ENCODE measurements around the gene SCG2. TPM values are rescaled to one million over a fixed set of nuclear protein-coding genes. Genes with fewer than 3 reads are reported as not detected.

Gene SCG2
- total RNA-seq, 1 donor from 2014 or later = 0.61 TPM

DNA sequence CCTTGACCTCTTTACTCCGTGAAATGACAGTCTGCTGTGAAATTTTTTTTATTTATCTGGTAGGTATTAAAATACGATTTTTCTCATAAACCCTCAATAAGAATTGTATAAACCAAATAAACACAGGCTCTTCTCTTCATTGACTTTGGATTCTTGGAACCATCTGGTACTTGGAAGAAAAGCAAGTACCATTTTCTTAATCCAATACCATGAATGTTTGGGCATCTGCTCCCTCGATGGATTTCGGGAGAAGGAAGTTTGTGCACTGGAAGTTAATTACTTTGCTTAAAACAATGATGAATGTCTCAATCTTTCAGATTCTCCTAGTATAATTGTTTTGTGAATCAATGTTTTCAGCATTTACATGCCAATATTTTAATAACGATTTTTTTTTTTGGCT lies 5.3 kb upstream of the SCG2 start:
- no peaks in the 10 kb centered on the region for H3K9me3 ChIP-seq
- intact Hi-C loops (cut with DNase I) = no loop called here
- H3K36me3 ChIP-seq = no peaks in the 10 kb centered on the region
- DNase-seq (no peak), ATAC-seq (no peak)
- no peak overlapping the region for H3K27ac ChIP-seq
- no peak overlapping the region for H3K4me3 ChIP-seq
- H3K27me3 ChIP-seq = no peaks in the 10 kb centered on the region
- no peaks in the 10 kb centered on the region for H3K4me1 ChIP-seq
- TF ChIP-seq, protein P1, sequence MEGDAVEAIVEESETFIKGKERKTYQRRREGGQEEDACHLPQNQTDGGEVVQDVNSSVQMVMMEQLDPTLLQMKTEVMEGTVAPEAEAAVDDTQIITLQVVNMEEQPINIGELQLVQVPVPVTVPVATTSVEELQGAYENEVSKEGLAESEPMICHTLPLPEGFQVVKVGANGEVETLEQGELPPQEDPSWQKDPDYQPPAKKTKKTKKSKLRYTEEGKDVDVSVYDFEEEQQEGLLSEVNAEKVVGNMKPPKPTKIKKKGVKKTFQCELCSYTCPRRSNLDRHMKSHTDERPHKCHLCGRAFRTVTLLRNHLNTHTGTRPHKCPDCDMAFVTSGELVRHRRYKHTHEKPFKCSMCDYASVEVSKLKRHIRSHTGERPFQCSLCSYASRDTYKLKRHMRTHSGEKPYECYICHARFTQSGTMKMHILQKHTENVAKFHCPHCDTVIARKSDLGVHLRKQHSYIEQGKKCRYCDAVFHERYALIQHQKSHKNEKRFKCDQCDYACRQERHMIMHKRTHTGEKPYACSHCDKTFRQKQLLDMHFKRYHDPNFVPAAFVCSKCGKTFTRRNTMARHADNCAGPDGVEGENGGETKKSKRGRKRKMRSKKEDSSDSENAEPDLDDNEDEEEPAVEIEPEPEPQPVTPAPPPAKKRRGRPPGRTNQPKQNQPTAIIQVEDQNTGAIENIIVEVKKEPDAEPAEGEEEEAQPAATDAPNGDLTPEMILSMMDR (IDR thresholded peaks at IDR 0.05) = no peak

DNA sequence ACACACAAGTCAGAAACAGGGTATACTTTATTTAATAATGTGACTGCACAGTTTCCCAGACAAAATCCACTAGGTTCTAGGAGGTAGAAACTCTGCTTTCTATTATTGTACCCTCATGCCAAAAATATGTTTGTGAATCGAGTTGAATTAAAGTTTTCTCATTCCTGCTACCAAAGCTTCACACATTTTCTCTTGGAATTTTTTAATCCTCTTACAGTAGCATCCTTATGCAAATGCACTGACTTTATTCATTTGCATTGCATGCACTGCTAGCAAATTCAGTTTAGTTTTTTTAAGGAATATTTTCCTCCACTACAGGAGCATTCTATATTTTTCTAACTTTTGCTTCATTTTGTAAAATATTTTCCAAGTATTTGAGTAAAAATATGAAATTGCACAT lies 4.8 kb upstream of the SCG2 start:
- ATAC-seq (no peak), DNase-seq (no peak)
- no peak overlapping the region for H3K4me3 ChIP-seq
- H3K27ac ChIP-seq = no peak overlapping the region
- no peaks in the 10 kb centered on the region for H3K27me3 ChIP-seq
- no peaks in the 10 kb centered on the region for H3K9me3 ChIP-seq
- H3K4me1 ChIP-seq = no peaks in the 10 kb centered on the region
- intact Hi-C loops (cut with DNase I) = no loop called here
- TF ChIP-seq, protein P1 (IDR thresholded peaks at IDR 0.05) = no peak
- no peaks in the 10 kb centered on the region for H3K36me3 ChIP-seq

DNA sequence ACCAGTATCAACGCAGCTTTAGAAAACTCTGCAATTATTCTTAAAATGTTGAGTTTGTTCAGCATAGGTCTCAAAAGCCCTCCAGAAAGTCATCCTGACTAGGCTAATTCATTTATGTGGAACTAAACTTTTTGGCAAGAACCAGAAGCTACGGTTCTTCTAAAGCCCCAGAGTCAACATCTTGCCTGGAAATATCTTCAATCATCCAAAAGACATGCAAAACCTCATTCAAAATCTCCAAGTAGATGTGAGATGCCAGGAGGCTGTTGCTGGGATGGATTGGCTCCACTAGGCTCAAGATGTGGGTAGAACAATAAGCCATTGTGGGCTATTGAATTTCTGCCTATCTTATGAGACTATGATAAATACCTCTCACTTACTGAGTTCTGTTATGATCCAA lies 2.1 kb upstream of the SCG2 start:
- TF ChIP-seq, protein P1 (IDR thresholded peaks at IDR 0.05) = no peak
- ATAC-seq (no peak), DNase-seq (no peak)
- Histone ChIP-seq H3K27me3 (no peaks in the 10 kb centered on the region), H3K36me3 (no peaks in the 10 kb centered on the region), H3K4me3 (no peak overlapping the region), H3K27ac (no peak overlapping the region), H3K4me1 (no peaks in the 10 kb centered on the region), H3K9me3 (no peaks in the 10 kb centered on the region)
- intact Hi-C loops (cut with DNase I) = no loop called here

DNA sequence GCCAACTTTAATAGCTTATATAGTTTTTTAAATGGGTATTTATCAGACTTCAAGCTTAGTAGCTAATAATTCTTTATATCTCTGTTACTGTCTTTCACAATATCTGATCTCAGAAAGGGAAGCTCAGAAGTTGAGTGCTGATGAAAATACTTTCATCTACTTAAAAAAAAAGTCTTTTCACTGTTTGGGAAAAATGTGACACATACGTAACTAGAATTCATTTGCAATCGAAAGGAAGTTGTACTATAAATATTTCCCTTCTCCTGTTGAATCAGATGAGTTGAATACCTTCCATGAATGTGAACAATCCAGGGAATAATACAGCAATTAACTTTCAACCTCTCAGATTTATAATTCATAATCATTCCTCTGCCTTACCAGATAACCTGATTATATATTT lies 811 bp upstream of the SCG2 start:
- Histone ChIP-seq H3K27me3 (no peaks in the 10 kb centered on the region), H3K4me3 (no peak overlapping the region), H3K9me3 (no peaks in the 10 kb centered on the region), H3K27ac (no peak overlapping the region), H3K4me1 (no peaks in the 10 kb centered on the region), H3K36me3 (no peaks in the 10 kb centered on the region)
- TF ChIP-seq, protein P1 (IDR thresholded peaks at IDR 0.05) = no peak
- ATAC-seq = no peak
- no peak for DNase-seq
- intact Hi-C loops (cut with DNase I) = no loop called here

DNA sequence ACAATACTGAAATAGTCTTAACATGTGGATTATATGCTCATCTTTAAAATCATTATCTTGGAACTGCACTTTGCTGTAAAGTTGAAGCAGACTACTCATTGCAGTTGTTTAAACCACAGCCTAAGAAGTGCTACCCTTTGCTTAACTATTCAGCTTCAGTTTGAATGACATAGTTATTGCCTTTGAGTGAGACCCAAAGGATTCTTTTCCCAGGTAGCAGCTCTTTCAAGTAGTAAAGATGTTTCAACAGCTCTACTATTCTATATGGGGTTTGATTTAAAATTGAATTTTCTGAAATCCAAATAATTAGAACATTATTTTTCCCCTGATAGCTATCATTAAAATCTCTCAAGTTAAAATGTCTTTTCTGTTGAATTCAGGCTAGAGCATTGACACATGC lies 1.1 kb downstream of the SCG2 start:
- TF ChIP-seq, protein P1 (IDR thresholded peaks at IDR 0.05) = no peak
- Histone ChIP-seq H3K4me1 (no peaks in the 10 kb centered on the region), H3K27me3 (no peaks in the 10 kb centered on the region), H3K9me3 (no peaks in the 10 kb centered on the region), H3K4me3 (no peak overlapping the region), H3K36me3 (no peaks in the 10 kb centered on the region), H3K27ac (no peak overlapping the region)
- ATAC-seq = no peak
- intact Hi-C loops (cut with DNase I) = no loop called here
- no peak for DNase-seq

DNA sequence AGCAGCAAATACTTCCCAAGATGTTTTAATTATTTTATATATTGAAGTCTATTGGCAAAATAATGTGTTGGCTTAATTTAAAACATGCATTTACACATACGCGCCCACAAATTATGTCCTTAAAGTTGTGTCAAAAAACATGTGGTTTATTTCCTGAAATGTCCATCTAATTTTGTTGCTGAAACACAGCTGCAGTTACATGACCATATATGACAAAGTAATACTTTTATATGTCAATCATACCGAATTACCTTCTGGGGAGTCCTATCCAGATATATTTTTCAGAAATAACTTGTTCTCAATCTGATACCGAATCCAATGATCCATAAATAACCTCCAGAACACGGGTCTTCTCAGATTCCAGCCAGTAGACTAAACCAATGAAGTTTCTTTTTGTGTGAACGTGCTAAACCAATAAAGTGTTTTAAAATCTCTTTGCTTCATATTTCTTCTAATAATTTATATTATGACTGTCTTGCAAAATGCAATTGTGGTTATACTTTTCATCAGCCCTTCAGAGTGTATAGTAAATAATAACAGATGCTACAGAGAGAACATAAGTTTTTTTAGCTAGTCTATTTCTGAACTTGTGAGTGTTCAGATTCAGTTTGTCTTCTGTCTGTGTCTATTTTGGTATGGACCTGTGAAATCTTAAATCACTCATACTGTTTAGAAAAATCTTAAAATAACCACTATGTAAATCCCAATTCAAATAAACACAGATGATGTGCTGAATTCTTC lies 2.4 kb downstream of the SCG2 start:
- H3K27ac ChIP-seq = no peak overlapping the region
- DNase-seq = no peak
- no peaks in the 10 kb centered on the region for H3K27me3 ChIP-seq
- no peaks in the 10 kb centered on the region for H3K4me1 ChIP-seq
- TF ChIP-seq, protein P1 (IDR thresholded peaks at IDR 0.05) = no peak
- H3K9me3 ChIP-seq = no peaks in the 10 kb centered on the region
- intact Hi-C loops (cut with DNase I) = no loop called here
- no peak overlapping the region for H3K4me3 ChIP-seq
- no peak for ATAC-seq
- no peaks in the 10 kb centered on the region for H3K36me3 ChIP-seq
